ENCODE results near the gene PALB2.

Gene PALB2

GRCh38 chr16:23640931-23641765 is at the start of gene PALB2, which contains the start of gene DCTN5:
Gene PALB2, minus strand, starts transcription at chr16:23641310. Its CDS starts 153 bp downstream, at chr16:23641157.
Gene DCTN5, plus strand, starts transcription at chr16:23641466. Its CDS starts 77 bp downstream, at chr16:23641543.
- peak; percentile 77 for DNase-seq (ENCODE audit: extremely low read depth, low read depth)
- TF ChIP-seq, protein P1, sequence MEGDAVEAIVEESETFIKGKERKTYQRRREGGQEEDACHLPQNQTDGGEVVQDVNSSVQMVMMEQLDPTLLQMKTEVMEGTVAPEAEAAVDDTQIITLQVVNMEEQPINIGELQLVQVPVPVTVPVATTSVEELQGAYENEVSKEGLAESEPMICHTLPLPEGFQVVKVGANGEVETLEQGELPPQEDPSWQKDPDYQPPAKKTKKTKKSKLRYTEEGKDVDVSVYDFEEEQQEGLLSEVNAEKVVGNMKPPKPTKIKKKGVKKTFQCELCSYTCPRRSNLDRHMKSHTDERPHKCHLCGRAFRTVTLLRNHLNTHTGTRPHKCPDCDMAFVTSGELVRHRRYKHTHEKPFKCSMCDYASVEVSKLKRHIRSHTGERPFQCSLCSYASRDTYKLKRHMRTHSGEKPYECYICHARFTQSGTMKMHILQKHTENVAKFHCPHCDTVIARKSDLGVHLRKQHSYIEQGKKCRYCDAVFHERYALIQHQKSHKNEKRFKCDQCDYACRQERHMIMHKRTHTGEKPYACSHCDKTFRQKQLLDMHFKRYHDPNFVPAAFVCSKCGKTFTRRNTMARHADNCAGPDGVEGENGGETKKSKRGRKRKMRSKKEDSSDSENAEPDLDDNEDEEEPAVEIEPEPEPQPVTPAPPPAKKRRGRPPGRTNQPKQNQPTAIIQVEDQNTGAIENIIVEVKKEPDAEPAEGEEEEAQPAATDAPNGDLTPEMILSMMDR (IDR thresholded peaks at IDR 0.05; ENCODE audit: low read depth, low read length), result no peak

- DNase-seq (ENCODE audit: extremely low read depth, low read depth), result no peak
- TF ChIP-seq, protein P1 (IDR thresholded peaks at IDR 0.05; ENCODE audit: low read depth, low read length), result no peak
Measured at GRCh38 chr16:23689442-23690187, 48.5 kb upstream of the PALB2 start.

DNA sequence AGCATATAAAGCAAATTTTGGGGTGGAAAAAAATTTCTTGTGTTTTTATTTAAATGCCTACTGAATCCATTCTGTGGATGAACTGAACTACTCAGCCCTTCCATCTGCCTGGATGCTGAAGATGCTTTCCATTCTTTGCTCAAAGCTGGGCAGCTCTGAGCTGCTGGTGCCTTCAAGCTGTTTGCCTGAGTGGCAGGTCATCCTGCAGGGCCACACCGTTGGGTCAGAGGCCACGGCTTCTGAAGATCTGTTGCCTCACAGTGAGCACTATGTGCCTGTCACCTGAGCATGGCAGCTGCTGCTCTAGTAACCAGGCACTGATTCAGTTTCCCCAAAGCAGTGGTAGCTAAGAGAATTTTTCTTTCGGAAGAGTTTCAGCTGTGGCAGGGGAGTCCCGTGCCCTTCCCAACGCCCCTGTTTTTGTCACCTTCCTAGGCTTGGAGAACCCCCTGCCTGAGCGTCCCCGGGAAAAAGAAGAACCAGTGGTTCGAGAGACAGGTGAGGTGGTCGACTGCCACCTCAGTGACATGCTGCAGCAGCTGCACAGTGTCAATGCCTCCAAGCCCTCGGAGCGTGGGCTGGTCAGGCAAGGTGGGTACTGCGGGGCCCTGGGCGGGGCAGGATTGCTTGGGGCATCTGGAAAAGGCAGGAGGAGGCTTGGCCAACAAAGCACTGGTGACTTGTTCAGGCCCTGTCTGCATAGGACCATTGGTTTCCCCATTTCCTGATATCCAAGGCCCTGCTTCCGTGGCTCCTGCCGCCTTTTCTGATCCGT is 46.1 kb upstream of the PALB2 start:
- TF ChIP-seq, protein P1 (IDR thresholded peaks at IDR 0.05; ENCODE audit: low read depth, low read length), result no peak
- no peak for DNase-seq (ENCODE audit: extremely low read depth, low read depth)

DNA sequence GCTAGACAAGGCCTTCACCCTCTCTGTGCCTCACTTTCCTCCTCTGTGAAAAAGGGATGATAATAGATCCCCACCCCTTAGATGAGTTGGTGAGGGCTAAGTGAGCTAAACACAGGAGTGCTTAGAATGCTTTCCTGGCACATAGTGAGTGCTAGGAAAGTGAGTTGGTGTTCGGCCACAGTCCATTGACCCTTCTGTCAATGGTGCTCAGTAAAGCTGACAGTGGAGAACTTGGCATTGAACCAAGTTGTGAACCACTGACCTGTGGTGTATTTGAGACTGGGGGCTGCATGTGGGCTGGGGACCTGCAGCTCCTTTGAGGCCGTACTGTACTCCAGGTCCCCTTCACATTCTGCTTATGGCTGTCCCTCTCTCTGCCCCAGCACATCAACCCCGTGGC is 42.4 kb upstream of the PALB2 start:
- no peak for DNase-seq (ENCODE audit: extremely low read depth, low read depth)
- TF ChIP-seq, protein P1 (IDR thresholded peaks at IDR 0.05; ENCODE audit: low read depth, low read length), result no peak

GRCh38 chr16:23682181-23682580 is 41.1 kb upstream of the PALB2 start:
- TF ChIP-seq, protein P1 (IDR thresholded peaks at IDR 0.05; ENCODE audit: low read depth, low read length), result no peak
- DNase-seq (ENCODE audit: extremely low read depth, low read depth), result no peak

GRCh38 chr16:23679986-23680336 is 38.9 kb upstream of the PALB2 start:
- no peak for DNase-seq (ENCODE audit: extremely low read depth, low read depth)
- TF ChIP-seq, protein P1 (IDR thresholded peaks at IDR 0.05; ENCODE audit: low read depth, low read length), result no peak

Data from AG09319 (cell line).